Neural cell (in vitro differentiated cells): Measurements from ENCODE around the gene RASIP1. TPM values are rescaled to one million over a fixed set of nuclear protein-coding genes. Genes with fewer than 3 reads are reported as not detected.

Experiments used
- H2AFZ ChIP-seq: fragments of 200-600, 300-800 bp; sonication (generic), shearing (Covaris generic); 2 replicates; pipeline ENCODE4 v1.6.0; 2014; ENCODE audit warnings: low read depth, mild to moderate bottlenecking, antibody characterized with exemption, low read length, moderate library complexity
- H3F3A ChIP-seq: fragments of 200-600 bp; shearing (Covaris generic); 2 replicates; pipeline ENCODE4 v1.6.1; 2016; ENCODE audit warnings: mild to moderate bottlenecking, moderate library complexity, mixed read lengths, antibody characterized with exemption, low read length; ENCODE audit not compliant: insufficient read depth, poor library complexity, severe bottlenecking
- H3K27ac ChIP-seq: fragments of 200-600, 300-800 bp; sonication (generic), shearing (Covaris generic); 2 replicates; pipeline ENCODE4 v1.5.1; 2014; ENCODE audit warnings: mild to moderate bottlenecking, low read length, moderate library complexity
- H3K27me3 ChIP-seq: fragments of 300-800, 200-600 bp; sonication (generic), shearing (Covaris generic); 2 replicates; pipeline ENCODE4 v1.6.0; 2014; ENCODE audit warnings: mild to moderate bottlenecking, low read depth, low read length, moderate library complexity; ENCODE audit not compliant: insufficient read depth
- H3K36me3 ChIP-seq: fragments of 300-800, 200-600 bp; sonication (generic), shearing (Covaris generic); 2 replicates; pipeline ENCODE4 v1.5.1; 2014; ENCODE audit warnings: mild to moderate bottlenecking, antibody characterized with exemption, low read length, moderate library complexity; ENCODE audit not compliant: insufficient read depth
- H3K4me2 ChIP-seq: fragments of 300-800, 200-600 bp; sonication (generic), shearing (Covaris generic); 2 replicates; pipeline ENCODE4 v1.6.0; 2014; ENCODE audit warnings: mild to moderate bottlenecking, low read length
- H3K4me3 ChIP-seq: fragments of 300-800, 200-600 bp; sonication (generic), shearing (Covaris generic); 2 replicates; pipeline ENCODE4 v1.5.1; 2014; ENCODE audit warnings: mild to moderate bottlenecking, low read length, moderate library complexity
- H3K79me2 ChIP-seq: fragments of 200-600 bp; shearing (Covaris generic); replicated peaks from 2 replicates; pipeline ENCODE4 v1.6.0; 2014; ENCODE audit warnings: mild to moderate bottlenecking, low read length, moderate library complexity; ENCODE audit not compliant: insufficient read depth
- H3K9ac ChIP-seq: fragments of 300-800, 200-600 bp; sonication (generic), shearing (Covaris generic); 2 replicates; pipeline ENCODE4 v1.6.1; 2016; ENCODE audit warnings: mild to moderate bottlenecking, low read length, mixed read lengths
- H3K9me2 ChIP-seq: fragments of 200-600 bp; shearing (Covaris generic); 2 replicates; pipeline ENCODE4 v1.6.1; 2016; ENCODE audit warnings: mild to moderate bottlenecking, low read length, mixed read lengths; ENCODE audit not compliant: insufficient read depth
- H3K9me3 ChIP-seq: fragments of 200-600, 300-800 bp; sonication (generic), shearing (Covaris generic); 2 replicates; pipeline ENCODE4 v1.6.1; 2016; ENCODE audit warnings: mild to moderate bottlenecking, mixed run types, low read length, moderate library complexity, mixed read lengths
- H4K20me1 ChIP-seq: fragments of 200-600 bp; shearing (Covaris generic); 2 replicates; pipeline ENCODE4 v1.6.1; 2016; ENCODE audit warnings: mild to moderate bottlenecking, mixed run types; ENCODE audit not compliant: insufficient read depth
- CTCF ChIP-seq: fragments of 450-650 bp; IDR thresholded peaks from 2 replicates; pipeline ENCODE4 v1.5.1; 2014; ENCODE audit warnings: antibody characterized with exemption, mild to moderate bottlenecking, moderate library complexity; ENCODE audit not compliant: poor library complexity, severe bottlenecking
- EP300 ChIP-seq: fragments of 450-650 bp; conservative IDR thresholded peaks from 2 replicates; pipeline ENCODE4 v1.6.1; 2014; ENCODE audit warnings: antibody characterized with exemption, mild to moderate bottlenecking, moderate library complexity; ENCODE audit not compliant: poor library complexity, severe bottlenecking
- EZH2 ChIP-seq: fragments of 200-600, 300-800 bp; shearing (Covaris generic), sonication (generic); IDR thresholded peaks from 2 replicates; pipeline ENCODE4 v1.6.1; 2014; ENCODE audit warnings: antibody characterized with exemption, low read length, borderline replicate concordance, mild to moderate bottlenecking; ENCODE audit not compliant: insufficient read depth, poor library complexity, severe bottlenecking
- MXI1 ChIP-seq: fragments of 450-650 bp; conservative IDR thresholded peaks from 2 replicates; pipeline ENCODE4 v1.6.1; 2014; ENCODE audit warnings: antibody characterized with exemption, mild to moderate bottlenecking; ENCODE audit not compliant: poor library complexity, severe bottlenecking
- POLR2AphosphoS5 ChIP-seq: IDR thresholded peaks from 2 replicates; pipeline ENCODE4 v1.6.1; 2012
- RAD21 ChIP-seq: fragments of 450-650 bp; conservative IDR thresholded peaks from 2 replicates; pipeline ENCODE4 v1.6.1; 2014; ENCODE audit warnings: antibody characterized with exemption, mild to moderate bottlenecking, moderate library complexity
- REST ChIP-seq: IDR thresholded peaks from 2 replicates; pipeline ENCODE4 v1.6.1; 2012; ENCODE audit warnings: borderline replicate concordance
- SMC3 ChIP-seq: fragments of 450-650 bp; conservative IDR thresholded peaks from 2 replicates; pipeline ENCODE4 v1.6.1; 2014; ENCODE audit warnings: antibody characterized with exemption, mild to moderate bottlenecking, moderate library complexity; ENCODE audit not compliant: poor library complexity
- TAF1 ChIP-seq: IDR thresholded peaks from 2 replicates; pipeline ENCODE4 v1.6.1; 2012; ENCODE audit warnings: low read depth
- polyA plus RNA-seq: library from polyadenylated mRNA; depleted of rRNA; stranded (reverse); fragments of >200 nt; gene quantifications from 2 replicates; pipeline ENCODE4 v1.2.3, GENCODE V29; 2014

RASIP1 gene
- polyA plus RNA-seq, 1 donor from 2014 or later = not detected

- H4K20me1 ChIP-seq = no peaks in the 10 kb centered on the region
- no peak overlapping the region for H3K9ac ChIP-seq
- H3K27ac ChIP-seq = no peak overlapping the region
- no peaks in the 10 kb centered on the region for H3F3A ChIP-seq
- no peaks in the 10 kb centered on the region for H3K27me3 ChIP-seq
- H3K36me3 ChIP-seq = no peaks in the 10 kb centered on the region
- H3K9me3 ChIP-seq = no peaks in the 10 kb centered on the region
- H2AFZ ChIP-seq = no peak overlapping the region
- TF ChIP-seq SMC3 = no peak
- TF ChIP-seq CTCF = no peak
- no peak for TF ChIP-seq EZH2
- TF ChIP-seq EP300 = no peak
- no peak for TF ChIP-seq TAF1
- no peak overlapping the region for H3K4me2 ChIP-seq
- no peaks in the 10 kb centered on the region for H3K9me2 ChIP-seq
- H3K4me3 ChIP-seq = no peak overlapping the region
- no peaks in the 10 kb centered on the region for H3K79me2 ChIP-seq
These were observed 31.9 kb downstream of the RASIP1 start for GRCh38 chr19:48708471-48708870.

GRCh38 chr19:48705431-48705830, 35.0 kb downstream of the RASIP1 start:
- Histone ChIP-seq H2AFZ (no peak overlapping the region), H3K4me2 (no peak overlapping the region), H3F3A (no peaks in the 10 kb centered on the region), H3K9ac (no peak overlapping the region), H3K9me3 (no peaks in the 10 kb centered on the region), H3K4me3 (no peak overlapping the region), H4K20me1 (no peaks in the 10 kb centered on the region), H3K27ac (no peak overlapping the region), H3K27me3 (no peaks in the 10 kb centered on the region), H3K9me2 (no peaks in the 10 kb centered on the region), H3K79me2 (no peaks in the 10 kb centered on the region), H3K36me3 (no peaks in the 10 kb centered on the region)
- no peak for TF ChIP-seq RAD21
- TF ChIP-seq SMC3 = no peak
- TF ChIP-seq EZH2 = no peak
- TF ChIP-seq MXI1 = no peak
- no peak for TF ChIP-seq REST

- H3K27me3 ChIP-seq = no peaks in the 10 kb centered on the region
- H3K9me3 ChIP-seq = no peaks in the 10 kb centered on the region
- H4K20me1 ChIP-seq = no peaks in the 10 kb centered on the region
- no peak overlapping the region for H3K4me2 ChIP-seq
- H3K79me2 ChIP-seq = no peaks in the 10 kb centered on the region
- no peak overlapping the region for H3K9ac ChIP-seq
- no peak overlapping the region for H3K27ac ChIP-seq
- H3K4me3 ChIP-seq = no peak overlapping the region
- H3F3A ChIP-seq = no peaks in the 10 kb centered on the region
- no peak overlapping the region for H2AFZ ChIP-seq
- TF ChIP-seq RAD21 (no peak), CTCF (no peak), MXI1 (no peak), EP300 (no peak), POLR2AphosphoS5 (no peak), TAF1 (no peak)
- no peaks in the 10 kb centered on the region for H3K36me3 ChIP-seq
- H3K9me2 ChIP-seq = no peaks in the 10 kb centered on the region
These were observed 37.1 kb downstream of the RASIP1 start for GRCh38 chr19:48703316-48703715.
